ENCODE data around the gene RGS9BP.
"Not testable (repeated sequence)": the region's sequence is repeated elsewhere in the genome, so short reads cannot be mapped to it uniquely, and the experiment has no call there.

Gene RGS9BP

DNA sequence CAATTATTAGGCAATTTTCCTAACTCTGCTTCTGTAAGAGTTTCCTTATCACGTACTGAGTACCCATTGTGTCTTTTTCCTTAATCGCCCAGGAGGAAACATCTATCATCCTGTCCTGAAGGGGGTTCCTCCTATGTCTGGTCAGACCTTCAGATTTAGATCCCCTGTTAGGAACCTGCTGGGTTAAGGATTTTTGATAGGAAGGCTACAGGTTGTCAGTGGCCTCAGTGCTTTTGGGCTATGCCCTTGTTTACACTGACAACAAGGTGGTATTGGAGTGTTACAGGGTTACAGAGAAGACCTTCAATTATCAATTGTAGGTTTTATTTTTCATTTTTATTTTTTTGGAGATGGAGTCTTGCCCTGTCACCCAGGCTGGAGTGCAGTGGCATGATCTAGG, 19.2 kb downstream of the RGS9BP start:
- DNase-seq (ENCODE audit: low read depth in 3 of 3, low spot score in 1 of 3): not testable (repeated sequence)

DNA sequence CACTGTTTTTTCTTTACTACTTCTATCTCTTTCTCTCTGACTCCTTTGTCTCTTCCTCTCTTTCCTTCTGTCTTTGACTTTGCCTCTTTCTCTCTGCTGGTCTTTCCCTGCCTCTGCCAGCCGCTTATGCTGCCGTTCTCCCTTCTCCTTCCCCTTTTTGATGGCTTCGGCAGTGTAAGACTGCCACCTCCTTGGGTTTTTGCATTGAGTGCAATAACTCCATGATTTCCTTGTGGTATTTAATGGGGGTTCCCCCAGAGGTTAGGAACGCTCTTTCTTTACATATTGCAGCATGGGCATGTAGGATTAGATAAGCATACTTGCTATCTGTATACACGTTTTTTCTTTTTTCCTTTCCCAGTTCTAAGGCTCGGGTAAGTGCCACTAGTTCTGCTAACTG, 19.9 kb downstream of the RGS9BP start:
- not testable (repeated sequence) for DNase-seq (ENCODE audit: low read depth in 3 of 3, low spot score in 1 of 3)

DNA sequence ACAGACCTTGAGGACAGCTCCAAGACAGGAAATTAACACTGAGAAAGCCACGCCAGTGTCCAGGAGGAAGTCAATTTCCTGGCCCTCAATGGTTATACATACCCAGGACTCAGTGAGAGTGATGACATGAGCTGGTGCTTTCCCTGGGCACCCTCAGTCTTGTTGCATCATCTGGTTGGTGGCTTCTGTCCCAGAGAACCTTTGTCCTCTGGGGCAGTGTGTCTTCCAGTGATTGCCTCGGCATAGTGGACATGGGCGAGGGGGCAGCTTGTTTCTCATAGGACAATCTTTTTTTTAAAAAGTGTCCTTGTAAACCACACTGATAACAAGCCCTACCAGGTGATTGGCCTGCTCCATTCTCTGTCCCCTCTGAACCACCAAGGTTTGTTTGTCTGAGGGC, 21.1 kb downstream of the RGS9BP start:
- not testable (repeated sequence) for DNase-seq (ENCODE audit: low read depth in 3 of 3, low spot score in 1 of 3)

DNA sequence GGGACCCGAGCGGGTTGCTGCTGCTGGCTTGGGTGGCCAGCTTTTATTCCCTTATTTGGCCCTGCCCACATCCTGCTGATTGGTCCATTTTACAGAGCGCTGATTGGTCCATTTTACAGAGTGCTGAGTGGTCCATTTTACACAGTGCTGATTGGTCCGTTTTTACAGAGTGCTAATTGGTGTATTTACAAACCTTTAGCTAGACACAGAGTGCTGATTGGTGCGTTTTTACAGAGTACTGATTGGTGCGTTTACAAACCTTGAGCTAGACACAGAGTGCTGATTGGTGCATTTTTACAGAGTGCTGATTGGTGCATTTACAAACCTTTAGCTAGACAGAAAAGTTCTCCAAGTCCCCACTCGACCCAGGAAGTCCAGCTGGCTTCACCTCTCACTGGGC, 24.5 kb downstream of the RGS9BP start:
- DNase-seq (ENCODE audit: low read depth in 3 of 3, low spot score in 1 of 3): not testable (repeated sequence)

DNA sequence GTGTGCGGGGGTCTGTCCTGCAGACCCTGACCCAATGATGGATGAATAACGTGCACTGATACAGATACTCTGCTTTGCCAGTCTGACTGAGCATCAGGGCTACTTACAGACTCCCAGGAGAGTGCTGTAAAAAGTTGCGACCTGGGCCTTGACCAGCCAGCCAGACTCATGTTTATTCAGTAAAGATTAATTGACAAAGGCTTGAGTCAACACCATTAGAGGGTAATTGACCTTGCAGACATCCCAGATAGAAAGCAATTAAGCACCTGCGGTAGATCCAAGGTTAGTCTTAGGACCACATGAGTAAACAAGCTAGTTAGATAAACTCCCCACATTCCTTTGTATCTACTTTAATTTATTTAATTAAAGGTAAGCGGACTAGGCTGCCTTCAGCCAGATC, 26.4 kb downstream of the RGS9BP start:
- DNase-seq (ENCODE audit: low read depth in 3 of 3, low spot score in 1 of 3): no peak

DNA sequence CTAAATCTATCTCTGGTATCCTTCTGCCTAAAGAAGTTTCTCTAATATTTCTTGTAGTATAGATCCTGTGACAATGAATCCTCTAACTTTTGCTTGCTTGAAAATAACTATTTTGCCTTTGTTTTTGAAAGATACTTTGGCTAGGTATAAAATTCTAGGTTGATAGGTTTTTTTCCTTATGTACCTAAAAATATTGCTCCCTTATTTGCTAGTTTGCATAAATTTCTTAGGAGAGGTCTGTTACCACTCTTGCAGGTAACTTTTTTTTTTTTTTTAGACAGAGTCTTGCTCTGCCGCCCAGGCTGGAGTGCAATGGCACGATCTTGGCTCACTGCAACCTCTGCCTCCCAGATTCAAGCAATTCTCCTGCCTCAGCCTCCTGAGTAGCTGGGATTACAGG, 28.4 kb downstream of the RGS9BP start:
- DNase-seq (ENCODE audit: low read depth in 3 of 3, low spot score in 1 of 3): not testable (repeated sequence)

DNA sequence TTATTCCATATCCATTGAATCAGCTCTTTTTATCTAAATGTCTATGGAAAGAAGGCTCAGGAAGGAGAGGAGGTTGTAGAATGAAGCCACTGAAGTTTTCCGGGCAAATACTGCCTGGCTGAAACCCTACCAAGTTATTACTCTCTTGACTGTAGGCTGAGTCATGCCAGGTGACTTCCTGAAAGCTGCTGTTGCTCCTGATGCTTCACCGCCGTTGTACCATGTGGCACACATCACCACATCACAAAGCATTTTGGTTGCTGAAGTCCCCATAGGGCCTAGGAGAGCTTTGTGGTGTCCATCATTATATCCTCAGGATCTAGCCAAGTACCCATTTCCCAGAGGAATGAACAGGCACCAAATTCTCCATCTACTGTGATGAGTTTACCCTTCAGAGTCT, 32.8 kb downstream of the RGS9BP start:
- no peak for DNase-seq (ENCODE audit: low read depth in 3 of 3, low spot score in 1 of 3)

DNA sequence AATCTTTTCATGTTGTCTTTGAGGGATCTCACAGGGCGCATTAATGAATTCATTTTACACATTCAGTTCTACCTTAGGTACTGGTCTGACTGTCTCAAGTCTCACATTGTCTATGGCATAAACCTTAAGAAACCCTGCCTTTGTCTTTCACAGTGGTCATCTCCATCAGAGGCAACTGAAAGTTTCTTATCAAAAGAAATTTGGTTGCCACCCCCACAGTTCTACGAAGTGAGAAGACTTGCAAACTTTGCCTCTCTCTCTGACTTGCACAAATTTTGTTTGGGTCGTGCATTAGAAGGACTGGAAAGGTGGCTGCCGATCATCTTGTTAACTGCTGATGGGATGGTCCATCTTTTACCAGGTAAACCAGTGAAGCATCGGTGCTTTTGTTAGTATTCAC, 33.4 kb downstream of the RGS9BP start:
- no peak for DNase-seq (ENCODE audit: low read depth in 3 of 3, low spot score in 1 of 3)

DNA sequence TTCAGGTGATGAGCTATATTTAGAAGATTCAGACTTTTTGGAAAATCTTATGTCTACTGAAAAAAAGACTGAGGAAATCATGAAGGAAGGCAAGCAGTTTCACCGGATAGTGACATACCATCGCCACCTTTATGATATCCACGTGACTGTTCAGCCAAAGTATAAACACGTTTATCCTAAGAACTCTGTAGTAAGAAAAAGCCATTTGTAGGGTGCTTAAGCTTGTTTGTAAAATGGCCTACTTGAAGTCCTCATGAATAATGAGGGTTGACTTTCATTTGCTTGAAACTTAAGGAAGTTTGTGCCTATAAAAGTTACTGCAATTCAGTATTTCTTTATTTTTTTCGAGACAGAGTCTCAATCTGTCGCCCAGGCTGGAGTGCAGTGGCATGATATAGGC, 36.1 kb downstream of the RGS9BP start:
- DNase-seq (ENCODE audit: low read depth in 3 of 3, low spot score in 1 of 3): no peak

DNA sequence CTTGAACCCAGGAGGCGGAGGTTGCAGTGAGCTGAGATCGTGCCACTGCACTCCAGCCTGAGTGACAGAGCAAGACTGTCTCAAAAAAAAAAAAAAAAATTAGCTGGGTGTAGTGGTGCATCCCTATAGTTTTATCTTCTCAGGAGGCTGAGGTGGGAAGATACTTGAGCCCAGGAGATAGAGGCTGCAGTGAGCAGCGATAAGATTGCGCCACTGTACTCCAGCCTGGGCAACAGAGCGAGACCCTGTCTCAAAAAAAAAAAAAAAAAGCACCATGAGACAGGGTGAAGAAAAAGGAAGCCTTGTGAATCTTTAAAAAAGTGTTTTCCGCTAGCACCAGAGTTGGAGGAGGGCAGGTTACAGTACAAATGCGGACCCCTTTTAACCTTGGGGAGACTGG, 40.6 kb downstream of the RGS9BP start:
- not testable (repeated sequence) for DNase-seq (ENCODE audit: low read depth in 3 of 3, low spot score in 1 of 3)

DNA sequence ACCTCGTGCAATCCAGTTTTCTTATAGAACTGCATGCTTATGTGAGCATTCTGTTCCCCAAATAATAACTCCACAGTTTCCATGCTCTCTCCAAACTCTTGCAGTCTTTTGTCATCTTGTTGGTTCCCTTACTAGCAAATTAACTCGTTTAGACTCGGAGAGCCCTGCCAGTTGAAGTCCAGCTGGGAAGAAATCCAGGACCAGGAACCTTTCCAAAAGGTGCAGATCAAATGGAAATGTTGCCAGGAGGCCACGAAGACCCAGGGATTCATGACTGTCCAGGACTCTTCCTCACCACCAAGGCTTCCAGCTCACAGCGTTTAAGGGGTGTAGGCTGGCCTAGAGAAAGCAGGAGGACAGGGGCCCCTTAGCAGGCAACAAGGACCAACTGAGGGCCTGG, 41.8 kb downstream of the RGS9BP start:
- no peak for DNase-seq (ENCODE audit: low read depth in 3 of 3, low spot score in 1 of 3)

DNA sequence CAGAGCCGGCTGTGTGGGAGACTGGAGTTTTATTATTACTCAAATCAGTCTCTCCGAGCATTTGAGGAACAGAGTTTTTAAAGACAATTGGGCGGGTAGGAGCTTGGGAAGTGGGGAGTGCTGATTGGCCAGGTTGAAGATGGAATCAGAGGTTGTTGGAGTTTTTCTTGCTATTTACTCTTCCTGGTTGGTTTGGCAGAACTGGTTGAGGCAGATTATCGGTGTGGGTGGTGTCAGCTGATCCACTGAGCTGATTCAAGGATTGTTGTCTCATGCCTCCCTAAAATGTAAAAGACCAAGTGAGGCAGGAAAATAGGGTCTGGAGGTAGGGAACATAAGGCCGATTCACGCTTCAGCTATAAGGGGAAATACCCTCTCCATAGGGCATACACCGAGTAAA, 42.6 kb downstream of the RGS9BP start:
- DNase-seq (ENCODE audit: low read depth in 3 of 3, low spot score in 1 of 3): no peak

DNA sequence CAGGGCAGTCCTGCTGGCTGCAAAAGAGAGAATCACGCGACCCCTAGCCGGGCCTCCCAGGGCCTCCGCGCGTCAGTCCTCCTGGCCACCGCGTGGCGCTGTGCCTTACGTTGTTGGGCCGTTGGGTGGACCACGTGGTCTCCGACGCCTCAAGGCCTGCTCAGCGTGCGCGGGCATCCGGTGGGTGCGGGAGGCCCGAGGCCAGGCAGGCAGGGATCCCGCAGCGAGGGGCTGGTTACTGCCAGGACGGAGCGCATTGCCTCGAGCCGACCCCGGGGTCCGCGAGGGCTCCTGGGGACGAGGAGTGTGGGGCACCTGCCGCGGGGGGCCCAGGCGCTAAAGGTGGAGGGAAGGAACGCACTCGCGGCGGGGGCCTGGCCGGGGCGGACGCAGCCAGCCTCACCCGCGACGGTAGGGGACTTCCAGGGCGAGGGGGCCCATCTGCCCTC, 44.0 kb downstream of the RGS9BP start, which contains the start of gene TDRD12:
Gene TDRD12 (plus strand): TSS at position 157 of the 449 bp plus-strand sequence. CDS start 306 bp downstream, outside the sequence.
- no peak for DNase-seq (ENCODE audit: low read depth in 3 of 3, low spot score in 1 of 3)

DNA sequence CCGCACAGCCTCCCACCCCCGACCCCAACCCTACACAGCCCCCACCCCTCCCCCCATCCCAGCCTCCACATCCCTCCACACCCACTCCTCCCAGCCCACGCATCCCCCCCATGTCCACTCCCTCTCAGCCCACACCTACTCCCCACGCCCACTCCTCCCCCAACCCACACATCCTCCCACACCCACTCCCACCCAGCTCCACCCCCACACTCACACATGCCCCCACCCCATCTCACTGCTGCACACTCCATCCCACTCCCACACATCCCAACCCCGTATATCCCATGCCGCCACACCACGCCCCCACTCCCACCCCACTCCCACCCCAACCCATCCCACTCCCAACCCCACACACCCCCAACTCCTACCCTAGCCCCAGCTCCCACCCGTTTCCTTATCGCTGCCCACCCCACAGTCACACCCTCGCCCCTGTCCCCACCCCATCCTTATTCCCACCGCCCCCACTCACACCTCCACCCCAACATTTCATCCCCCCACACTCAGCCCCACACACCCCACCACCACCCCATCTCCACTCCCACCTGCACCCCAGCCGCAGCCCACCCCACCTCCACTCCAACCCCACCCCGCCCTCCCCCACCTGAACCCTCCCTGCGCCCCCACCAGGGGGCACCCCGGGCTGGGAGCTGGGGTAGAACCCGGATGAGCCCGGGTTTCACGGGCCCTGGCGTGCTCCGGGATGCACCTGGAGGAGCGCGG, 44.7 kb downstream of the RGS9BP start:
- no peak for DNase-seq (ENCODE audit: low read depth in 3 of 3, low spot score in 1 of 3)

DNA sequence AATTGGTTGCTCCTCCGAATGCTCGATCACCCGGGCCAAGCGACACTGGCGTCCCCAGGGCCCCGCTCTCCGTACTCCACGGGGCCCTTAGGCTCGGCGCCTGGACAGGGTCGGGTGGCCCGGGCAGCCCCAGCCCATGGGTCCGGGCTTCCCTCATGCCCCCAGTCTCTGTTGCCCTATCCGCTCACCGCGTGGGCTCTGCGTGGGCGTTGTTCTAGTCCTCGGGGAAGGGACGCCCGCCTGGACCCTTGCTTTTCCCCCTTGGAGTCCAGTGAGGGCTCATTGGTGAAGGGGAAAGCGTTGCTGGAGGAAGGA, 45.2 kb downstream of the RGS9BP start:
- no peak for DNase-seq (ENCODE audit: low read depth in 3 of 3, low spot score in 1 of 3)

Measured in stimulated activated CD4-positive, alpha-beta T cell treated with anti-CD3 and anti-CD28 coated beads, TNF-alpha, amount 100 ng/mL, for 1 hour (primary cell).